Measurements from ENCODE around the gene TRIM15.
"Not testable (repeated sequence)": the region's sequence is repeated elsewhere in the genome, so short reads cannot be mapped to it uniquely, and the experiment has no call there.

The TRIM15 gene

DNA sequence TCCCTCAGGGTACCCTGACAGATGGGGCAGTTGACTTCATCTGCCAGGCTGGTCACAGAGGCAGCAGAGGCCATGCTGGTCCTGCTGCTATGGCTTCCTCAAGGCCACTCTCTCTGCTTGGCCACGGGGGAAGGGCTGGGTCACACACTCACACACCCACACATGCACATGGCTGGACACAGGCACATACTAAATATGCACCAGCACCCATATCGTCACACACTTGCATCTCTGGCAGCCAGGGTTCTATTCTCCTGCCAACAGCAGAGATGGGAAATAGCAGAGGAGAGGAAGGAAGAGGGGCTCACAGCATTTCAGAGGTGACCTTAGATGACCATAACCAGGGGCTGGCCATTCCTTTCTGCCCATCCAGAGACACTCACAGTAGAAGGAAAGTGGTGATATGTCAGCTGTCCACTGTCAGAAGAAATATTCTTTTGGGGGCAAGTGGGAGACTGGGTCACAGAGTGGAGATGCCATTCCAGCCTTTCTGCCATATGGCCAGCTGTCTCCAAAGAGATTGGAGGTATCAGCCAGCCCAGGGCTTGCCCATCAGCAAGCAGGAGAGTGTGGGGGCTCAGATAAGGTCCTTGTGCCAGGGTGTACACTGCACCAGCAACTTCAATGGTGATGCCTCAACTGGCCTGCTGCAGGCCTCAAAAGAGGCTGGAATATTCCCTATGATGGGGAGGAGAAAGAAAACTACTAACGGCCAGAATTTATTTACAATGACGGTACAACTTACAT is 2.4 kb upstream of the TRIM15 start, which contains the start of gene TRIM10:
Gene TRIM10 (minus strand): TSS at position 427 of the 747 bp plus-strand sequence. CDS start 353 bp downstream, at position 74.
- no peak for DNase-seq

DNA sequence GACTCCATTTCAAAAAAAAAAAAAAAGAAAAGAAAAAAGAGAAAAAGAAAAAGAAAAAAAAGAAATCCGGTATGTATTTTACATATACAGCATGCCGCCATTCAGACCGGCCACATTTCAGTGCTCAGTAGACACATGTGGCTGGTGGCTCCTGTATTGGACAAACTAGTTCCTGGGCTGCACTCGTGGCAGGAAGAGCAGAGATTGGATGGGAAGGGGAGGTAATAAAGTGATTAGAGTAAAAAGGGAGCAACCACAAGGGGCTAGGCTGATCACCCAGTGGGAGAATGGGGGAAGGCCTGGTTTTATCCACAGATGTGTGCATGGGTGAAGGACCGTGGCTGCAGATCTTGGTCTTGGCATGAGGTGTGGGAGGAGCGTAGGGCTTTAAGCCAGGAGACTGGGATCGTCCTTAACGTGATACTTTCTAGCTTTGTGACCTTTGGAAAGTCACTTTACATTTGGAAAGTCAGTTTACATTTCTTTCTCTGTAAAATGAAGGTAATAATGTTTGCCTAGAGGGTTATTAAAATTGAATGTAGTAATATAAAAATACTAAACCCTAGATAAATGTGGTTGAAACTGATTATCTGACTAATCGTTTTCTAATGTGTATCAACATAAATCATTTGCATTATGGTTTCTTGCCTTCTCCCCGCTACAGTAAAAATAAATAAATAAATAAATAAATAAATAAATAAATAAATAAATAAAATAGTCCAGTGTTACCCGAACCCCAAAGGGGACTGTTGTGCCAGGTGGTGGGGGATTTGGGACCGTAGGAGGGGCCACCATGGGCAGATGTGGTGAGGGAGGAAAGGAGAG is 869 bp upstream of the TRIM15 start:
- DNase-seq = no peak

DNA sequence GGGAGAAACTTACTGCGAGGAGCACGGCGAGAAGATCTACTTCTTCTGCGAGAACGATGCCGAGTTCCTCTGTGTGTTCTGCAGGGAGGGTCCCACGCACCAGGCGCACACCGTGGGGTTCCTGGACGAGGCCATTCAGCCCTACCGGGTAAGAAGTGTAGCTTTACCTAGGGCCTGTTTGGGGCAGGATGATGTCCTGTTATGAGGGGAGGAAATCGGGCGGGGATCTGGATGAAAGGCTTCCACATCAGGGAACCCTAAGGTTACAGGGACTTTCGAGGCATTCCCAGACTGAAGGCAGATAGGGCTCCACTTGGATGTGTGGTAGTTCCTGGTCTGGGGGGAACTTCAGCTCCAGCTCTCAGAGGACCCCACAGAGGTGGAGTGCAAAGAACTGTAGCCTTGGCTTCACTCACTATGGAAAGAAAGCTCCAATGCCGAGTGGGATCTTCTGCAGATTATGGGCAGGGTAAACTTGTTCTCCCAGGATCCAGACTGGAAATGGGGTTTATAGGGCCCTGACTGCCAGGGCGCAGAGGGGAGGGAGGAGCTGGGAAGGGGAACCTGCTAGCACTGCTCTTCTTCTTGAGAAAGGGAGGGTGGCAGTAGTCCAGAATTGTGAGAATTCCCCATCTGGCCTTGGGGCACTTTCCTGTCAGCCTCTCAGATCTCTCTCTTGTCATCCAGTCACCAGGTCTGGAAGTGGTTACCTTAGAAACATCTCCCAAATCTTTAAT is 740 bp downstream of the TRIM15 start:
- no peak for DNase-seq

DNA sequence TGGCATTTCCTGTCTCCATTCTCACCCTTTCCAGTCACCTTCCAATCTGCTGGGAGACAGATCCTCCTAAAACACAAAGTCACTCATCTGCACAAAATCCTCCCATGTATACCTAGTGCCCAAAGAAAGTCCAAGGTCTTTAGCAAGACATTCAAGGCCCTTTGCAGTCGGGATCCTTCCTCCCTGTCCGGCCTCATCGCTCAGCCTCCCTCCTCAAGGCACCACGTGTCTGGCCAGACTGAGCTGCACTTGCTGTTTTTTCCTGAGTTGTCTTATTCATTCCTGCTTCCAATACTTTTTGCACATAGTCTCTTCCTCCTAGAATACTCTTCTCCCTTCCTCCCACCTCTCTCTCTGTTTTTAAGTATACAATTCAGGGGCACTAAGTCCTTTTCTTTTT is 1.4 kb downstream of the TRIM15 start:
- DNase-seq = no peak

GRCh38 chr6:30165238-30165637 is 1.9 kb downstream of the TRIM15 start:
- DNase-seq = not testable (repeated sequence)

GRCh38 chr6:30167101-30167500 is 3.8 kb downstream of the TRIM15 start:
- DNase-seq = no peak

GRCh38 chr6:30168741-30169140 is 5.4 kb downstream of the TRIM15 start:
- no peak for DNase-seq

DNA sequence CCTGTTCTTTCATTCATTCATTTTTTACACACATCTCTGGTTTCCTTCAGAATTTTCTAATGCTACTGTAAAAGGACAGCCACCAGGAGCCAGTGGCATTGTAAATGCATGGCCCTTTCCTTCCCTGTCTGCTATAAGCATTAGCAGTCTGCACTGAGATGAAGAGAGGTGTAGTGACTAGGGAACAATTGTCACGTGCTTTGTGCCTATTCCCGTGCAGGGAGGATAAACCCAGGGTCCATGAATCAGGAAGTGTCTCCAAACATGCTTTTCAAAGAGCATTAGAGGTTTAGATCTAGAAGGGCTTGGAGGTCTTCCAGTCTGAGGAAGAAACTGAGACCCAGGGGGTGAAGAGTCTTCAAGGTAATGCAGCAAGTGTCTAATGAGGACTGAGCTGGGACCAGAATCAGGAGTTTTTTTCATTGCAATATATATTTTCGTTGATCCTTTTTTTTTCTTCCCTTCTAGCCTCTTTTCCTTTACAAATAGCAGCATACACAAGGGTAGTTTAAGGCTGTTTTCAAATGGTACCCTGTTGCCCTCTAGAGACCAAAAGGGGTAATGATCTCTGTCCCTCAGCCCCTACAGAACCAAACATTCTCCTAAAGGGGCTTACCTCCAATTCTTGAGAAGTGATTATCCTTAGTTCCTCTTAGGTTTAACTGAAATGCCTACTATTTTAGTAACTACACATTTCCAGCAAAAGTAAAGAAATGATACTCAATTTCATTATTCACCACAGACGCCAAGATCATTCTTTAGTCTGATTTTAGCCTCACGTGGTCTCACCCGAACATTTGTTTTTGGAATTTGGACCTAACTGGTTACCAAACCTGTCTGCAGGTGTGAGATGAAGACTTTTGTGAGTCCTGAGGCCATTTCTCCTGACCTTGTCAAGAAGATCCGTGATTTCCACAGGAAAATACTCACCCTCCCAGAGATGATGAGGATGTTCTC is 6.6 kb downstream of the TRIM15 start:
- peak in 1 of 58 donors; percentile 3 for DNase-seq

GRCh38 chr6:30171677-30172471 is 8.5 kb downstream of the TRIM15 start:
- no peak for DNase-seq

GRCh38 chr6:30172681-30173080 is 9.3 kb downstream of the TRIM15 start:
- DNase-seq = no peak

DNA sequence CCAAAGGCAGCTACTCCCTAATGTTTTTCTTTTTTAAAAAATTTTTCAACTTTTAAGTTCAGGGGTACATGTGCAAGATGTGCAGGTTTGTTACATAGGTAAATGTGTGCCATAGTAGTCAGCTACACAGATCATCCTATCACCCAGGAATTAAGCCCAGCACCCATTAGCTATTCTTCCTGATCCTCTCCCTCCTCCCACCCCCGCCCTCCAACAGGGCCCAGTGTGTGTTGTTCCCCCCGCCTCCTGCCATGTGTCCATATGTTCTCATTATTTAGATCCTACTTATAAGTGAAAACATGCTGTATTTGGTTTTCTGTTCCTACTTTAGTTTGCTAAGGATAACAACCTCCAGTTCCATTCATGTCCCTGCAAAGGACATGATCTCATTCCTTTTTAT is 12.4 kb downstream of the TRIM15 start:
- no peak for DNase-seq

- DNase-seq = no peak
These were observed 15.5 kb downstream of the TRIM15 start for GRCh38 chr6:30178837-30179236.

DNA sequence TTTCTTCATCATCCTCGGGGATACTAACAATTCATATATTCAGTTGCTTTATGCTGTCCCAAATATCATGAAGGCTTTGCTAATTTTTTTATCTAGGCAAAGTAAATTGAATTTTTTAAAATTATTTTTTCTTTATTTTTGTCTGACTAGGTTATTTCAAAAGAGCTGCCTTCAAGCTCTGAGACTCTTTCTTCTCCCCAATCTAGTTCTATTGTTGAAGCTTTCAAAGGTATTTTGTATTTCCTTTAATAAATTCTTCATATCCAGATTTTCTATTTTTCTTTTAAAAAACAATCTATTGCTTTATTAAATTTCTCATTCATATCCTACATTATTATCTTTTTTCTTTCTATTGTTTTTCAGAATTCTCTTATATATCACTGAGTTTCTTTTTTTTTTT is 16.8 kb downstream of the TRIM15 start:
- no peak for DNase-seq

DNA sequence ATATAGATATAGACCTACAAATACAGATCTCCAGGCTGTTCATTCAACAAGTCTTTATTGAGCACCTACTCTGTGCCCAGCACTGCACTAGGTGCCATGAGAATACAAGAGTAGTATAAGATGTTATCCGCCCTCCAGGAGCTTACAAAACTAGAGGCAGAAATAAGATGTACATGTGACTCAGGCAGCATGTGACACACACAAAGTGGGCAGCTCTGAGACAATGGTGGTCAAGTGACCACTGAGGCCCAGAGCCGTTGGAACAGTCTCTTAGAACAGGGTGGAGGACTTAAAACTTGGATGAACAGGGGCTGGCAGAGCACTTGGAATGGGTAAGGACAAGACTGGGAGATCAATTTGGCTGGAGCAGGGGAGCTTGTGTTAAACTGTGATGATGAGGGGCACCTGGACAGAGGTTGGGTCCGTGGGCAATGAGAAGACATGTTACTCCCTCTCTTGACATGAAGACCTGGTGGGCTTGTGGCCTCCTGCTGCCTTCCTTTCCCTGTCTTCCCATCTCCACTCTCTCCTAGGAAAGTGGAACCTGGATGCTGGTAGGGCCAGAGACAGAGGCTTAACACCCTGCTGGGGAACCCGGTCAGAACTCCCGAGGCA is 21.2 kb downstream of the TRIM15 start:
- DNase-seq = no peak

- DNase-seq = no peak
These were observed 22.6 kb downstream of the TRIM15 start for GRCh38 chr6:30185846-30186484.

DNA sequence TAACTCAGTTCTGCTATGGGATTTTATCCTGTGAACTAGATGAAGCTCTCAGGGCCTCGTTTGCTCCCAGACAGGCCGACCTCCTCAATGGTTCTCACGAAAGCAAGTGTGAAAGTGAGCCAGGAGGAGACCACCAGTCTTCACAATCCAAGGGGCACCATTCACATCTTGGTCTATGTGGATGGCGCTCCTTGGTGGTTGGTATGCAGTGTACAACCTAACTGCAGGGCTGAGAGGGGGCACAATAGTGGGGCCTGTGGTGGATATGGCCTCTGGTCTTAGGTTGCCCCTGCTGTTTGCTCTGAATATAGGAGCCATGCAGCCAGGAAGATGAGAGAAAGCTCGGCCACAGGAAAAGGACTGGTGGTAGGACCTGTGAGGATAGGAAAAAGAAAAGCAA is 25.2 kb downstream of the TRIM15 start:
- no peak for DNase-seq

- DNase-seq = peak in 1 of 58 donors; percentile 34
These were observed 28.7 kb downstream of the TRIM15 start for GRCh38 chr6:30192076-30192475.

DNA sequence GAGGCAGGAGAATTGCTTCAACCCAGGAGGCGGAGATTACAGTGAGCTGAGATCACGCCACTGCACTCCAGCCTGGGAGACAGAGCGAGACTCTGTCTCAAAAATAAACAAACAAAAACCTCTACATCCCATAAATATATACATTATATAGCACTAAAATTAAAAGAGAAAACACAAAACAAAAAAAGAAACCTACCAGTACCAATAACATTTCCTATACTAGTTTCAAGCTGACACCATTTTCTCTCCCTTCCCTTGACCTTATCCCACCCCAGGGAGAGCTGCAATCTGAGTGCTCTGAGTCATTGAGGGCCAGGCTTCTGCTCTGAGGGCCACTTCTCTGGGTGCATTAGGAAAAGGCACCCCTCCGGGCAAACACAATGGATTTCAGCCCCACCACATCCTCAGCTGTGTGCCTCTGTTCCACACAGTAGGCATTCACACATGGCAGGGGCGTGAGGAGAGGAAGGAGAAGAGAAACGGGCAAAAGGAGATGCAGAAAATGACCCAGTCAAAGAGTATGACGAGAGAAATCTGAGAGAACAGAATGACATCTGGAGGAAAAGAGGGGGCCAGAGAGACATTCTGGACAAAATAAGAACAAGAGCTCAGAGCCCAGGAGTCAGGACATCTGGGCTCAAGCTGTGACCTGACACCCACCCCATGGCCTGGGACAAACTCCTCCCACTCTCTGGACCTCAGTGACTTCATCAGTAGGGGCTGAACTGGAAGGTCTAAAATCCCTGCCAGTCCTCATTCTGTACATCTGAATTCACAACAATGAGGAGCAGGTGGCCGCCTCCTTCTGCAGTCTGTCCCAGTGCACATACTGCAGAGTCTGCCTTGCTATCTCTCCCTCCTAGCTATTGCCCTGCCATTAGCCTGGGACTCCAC is 31.7 kb downstream of the TRIM15 start:
- DNase-seq = no peak
